Stimulated activated CD4-positive, alpha-beta T cell treated with anti-CD3 and anti-CD28 coated beads, Interleukin-1b, Interleukin-23, amount 100 ng/mL, for 48 hours (primary cell): ENCODE data around the gene ABLIM1.

Source experiments
- DNase-seq: peaks from one replicate; pipeline ENCODE4 v3.0.0-alpha.2; 2020

The ABLIM1 gene

DNA sequence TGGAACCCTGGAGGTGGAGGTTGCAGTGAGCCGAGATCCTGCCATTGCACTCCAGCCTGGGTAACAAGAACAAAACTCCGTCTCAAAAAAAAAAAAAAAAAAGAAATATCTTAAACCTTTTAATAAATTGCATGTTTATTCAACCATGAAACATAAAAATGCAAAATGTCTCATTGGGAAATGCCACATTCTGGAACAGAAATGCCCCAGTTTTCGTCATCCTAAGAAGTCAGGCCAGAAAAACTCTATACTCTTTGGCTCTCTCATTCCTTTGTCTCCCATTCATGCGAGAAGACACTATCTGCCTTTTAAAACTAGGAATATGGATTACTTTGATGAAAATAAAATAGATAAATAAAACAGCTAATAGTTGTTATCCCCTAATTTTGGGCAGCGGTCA, 21.5 kb upstream of the ABLIM1 start:
- no peak for DNase-seq

DNA sequence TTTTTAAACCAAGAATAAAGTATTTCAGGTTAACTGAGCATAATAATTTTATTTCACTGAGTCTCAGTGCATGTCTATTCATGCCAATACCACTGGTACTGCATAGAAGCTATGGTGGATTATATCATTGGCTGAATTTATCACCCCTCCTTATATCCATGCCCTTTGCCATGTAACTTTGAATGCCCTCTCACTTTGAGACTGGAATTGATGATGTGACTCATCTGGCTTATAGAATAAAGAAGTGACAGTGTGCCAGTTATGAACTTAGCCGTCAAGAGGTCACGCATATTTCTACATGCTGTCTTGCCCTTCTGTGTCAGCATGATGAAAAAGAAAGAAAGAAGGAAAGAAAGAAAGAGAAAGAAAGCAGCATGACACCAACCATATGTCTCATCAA, 20.7 kb upstream of the ABLIM1 start:
- no peak for DNase-seq

DNA sequence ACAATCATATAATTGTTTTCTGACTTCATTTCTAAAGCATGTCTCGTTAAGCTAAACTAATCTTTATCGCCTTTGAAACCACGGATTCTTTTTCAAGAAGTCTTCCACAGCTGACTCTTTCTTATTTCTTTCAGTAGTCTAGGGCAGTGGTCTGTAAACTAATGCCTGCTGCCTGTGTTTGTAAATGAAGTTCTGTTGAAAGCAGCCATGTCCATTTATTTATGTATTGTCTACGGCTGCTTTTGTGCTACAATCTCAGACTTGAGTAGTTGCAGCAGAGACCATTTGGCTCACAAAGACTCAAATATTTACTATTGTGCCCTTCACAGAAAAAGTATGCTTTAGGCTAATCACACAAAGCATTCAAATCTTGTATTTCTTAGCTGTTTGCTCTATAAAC, 20.3 kb upstream of the ABLIM1 start:
- DNase-seq: no peak

DNA sequence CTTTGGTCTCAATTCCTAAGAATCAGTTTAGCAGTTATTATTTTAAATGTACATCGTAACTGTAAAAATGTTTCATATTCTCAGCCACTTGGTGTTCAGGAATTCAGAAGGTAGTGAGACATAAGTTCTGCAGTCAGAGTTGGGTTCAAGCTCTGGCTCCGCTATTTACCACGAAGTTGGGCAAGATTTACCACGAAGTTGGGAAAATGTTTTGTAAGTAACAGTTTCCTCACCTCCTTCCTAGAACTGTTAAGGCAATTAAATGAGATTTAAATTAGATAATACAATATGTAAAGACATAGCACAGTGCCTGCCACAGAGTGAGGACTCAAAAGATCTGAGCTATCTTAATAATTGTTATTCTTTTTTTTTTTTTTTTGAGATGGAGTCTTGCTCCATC, 16.3 kb upstream of the ABLIM1 start:
- DNase-seq: no peak

DNA sequence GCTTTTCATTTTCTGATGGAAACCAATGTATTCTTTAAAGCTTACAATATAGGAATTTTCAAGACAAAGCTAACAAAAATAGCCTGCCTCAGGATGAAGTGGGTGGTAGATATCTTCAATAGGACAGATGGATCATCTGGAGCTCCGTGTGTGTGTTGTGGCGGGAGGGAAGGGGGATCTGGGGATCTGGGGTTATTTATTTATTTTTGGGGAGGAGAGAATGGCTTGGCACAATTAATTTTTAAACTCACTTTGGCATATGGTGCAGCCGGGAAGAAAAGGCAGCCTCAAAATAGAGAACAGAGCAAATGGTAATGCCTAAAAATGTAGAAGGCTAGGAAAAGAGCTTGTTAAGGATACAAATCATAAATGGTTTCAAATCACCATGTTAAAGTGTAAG, 11.6 kb upstream of the ABLIM1 start:
- no peak for DNase-seq

DNA sequence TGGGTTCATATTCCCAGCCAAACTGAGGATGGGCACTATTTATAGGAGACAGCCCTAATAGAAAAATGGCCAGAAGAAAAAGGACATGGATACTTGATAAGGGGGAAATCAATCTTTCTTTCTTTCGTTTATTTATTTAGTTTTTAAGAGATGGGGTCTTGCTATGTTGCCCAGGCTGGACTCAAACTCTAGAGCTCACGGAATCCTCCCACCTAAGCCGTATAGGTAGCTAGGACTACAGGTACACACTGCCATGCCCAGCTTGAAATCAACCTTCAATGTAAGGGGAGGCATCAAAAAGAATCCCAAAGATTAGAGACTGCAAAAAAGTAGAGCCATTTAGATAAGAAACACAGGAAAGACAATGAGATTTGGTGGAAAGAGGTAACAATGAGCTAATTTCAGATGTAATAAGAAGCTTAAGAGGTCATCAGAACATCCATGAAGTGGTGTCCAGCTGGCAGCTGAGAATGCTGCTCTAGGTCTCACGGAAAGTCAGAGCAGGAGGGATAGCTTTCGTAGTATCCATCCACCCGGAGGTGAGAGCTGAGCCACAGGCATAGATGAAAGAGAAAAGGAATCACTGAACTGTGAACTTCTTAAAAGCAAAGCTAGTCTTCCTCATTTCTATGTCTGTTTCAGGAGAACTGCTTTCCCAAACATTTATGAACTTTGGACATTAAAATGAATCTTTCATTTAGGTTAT, 10.5 kb upstream of the ABLIM1 start:
- DNase-seq: no peak

DNA sequence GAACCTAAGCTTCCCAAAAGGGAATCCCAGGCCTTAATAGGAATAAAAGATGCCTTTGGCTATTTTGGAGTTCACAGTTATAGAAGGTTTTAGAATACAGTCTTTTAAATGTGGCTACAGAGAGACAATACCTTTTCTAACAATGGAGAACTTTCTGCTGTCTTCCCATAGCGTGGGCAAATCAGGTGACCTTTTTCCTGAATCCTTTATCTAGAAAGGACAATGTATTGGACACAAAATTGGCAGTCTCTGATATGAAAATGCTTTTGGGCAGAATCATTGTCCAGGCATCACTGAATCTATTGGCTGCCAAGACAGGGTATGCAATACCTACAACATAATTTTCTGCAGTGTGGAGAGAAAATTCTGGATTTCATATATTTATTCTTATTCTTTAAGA, 7.8 kb upstream of the ABLIM1 start:
- no peak for DNase-seq

DNA sequence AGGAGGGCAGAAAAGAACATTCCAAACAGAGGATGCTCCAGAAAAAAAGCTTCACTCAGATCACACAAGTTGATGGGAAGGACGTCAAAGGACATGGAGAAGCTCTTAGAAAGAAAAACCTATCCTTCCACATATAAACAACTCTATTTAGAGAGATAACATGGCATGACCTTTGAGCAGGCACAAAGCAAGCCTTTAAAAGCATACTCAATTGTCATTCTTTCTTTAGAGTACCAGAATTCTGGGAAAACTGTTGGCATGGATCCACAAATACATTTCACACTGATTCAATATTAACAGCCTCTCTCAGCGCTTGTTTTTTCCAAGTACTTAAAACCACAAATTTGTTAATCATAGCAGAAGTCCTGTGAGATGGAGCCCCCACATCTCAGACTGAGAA, 7.3 kb upstream of the ABLIM1 start:
- DNase-seq: no peak

DNA sequence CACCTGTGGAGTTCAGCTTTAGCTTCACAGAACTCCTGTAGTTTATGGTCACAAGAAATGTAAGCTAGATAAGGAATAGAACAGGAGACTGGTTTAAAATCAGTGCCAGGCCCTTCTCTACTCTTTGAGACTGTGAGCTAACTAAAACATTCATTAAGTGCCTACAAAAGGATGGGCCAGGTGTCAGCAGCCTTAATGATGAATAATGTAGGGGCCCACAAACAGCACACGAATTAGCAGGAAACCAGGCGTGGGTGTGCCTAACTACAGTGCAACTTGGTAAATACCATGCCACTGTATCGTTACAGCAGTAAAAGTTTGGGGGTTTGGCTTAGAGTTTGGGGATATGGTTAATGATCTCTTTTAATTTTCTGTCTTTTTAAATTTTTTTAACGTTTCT, 6.1 kb upstream of the ABLIM1 start:
- no peak for DNase-seq

DNA sequence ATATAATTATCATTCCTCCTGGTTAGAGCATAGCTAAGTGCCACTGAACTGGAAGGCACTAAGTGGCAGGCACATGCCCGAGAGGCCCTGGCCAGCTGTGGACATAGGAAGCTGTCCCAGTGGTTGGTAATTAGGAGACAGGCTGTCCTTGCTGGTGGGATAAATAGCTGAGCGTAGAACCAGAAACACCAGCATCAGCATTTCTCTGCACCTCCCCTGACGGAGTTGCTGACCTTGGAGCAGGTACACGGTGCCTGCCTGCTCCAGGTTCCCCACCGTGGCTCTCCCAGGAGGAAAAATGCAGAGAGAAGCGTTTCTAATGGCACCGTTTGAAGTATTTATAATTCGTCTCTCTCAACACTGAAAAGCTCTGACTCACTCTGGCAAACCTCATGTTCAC, 5.6 kb upstream of the ABLIM1 start:
- no peak for DNase-seq

DNA sequence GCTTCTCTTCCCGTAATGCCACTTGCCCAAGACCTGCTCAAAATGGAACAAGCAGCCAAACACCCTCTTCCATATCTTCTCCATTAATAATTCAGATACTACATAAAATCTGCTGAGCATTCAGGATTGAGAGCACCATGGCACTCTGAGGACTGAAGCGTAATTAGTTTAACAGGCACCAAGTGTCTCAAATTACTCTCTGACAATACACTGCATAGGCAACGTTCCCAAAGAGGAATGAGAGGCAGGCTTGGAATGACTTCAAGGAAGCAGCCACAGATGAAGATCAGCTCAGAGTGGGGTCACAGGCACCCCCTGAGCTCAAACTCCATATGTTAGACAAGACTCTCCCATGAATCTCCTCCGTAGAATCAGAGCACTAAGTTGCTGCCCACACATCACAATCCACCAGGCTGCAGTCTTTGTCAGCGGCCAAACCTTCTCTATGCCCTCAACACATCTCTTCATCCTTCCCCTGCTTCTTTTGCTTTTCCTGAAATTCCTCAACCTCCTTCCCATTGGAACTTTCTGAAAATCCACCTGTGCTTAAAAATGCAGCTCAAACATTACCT, 4.7 kb upstream of the ABLIM1 start:
- DNase-seq: no peak

DNA sequence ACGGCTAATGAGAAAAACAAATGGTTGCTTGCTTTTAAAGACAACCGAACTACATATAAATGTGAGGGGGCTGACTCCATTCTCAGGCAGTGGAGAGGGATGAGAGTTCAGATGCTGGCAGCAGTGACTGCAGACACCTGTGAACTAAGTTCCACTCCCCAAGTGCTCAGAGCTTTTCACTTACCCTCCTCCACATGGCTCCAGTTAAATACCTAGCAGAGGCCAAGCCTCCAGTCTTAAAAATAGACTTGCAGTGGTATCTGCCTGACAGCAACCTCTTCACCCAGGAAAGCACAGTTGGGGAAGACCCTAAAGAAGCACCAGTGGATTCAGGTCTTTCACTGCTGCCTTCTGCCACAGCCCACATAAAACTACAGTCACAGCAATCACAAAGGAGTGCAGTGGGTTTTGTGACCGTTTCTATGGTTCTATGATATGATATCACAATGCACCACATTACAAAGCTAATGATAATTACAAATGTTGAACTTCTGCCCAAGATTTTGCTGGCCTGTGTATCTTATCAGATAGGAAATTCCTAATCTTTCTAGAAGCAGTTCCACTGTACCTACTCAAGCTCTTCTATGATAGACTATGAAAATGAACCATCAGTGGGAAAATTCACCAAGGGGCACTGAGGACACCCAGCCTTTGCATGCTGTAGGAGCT, 3.3 kb upstream of the ABLIM1 start:
- DNase-seq: no peak

DNA sequence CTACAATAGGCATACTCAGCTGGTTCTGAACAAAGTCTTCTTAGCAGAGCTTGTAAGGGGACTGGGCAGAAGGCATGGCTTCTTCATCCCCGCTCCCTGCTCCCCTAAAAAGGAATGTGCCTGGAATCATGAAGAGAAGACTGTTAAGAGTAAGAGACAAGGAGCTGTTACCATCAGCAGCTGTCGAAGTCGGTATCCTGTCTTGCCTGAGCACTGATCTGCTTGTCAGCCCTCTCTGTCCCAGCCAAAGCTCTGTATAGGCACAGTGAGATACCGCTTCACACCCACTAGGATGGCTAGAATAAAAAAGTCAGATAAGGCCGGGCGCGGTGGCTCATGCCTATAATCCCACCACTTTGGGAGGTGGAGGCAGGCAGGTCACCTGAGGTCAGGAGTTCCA, 2.4 kb downstream of the ABLIM1 start:
- DNase-seq: no peak

DNA sequence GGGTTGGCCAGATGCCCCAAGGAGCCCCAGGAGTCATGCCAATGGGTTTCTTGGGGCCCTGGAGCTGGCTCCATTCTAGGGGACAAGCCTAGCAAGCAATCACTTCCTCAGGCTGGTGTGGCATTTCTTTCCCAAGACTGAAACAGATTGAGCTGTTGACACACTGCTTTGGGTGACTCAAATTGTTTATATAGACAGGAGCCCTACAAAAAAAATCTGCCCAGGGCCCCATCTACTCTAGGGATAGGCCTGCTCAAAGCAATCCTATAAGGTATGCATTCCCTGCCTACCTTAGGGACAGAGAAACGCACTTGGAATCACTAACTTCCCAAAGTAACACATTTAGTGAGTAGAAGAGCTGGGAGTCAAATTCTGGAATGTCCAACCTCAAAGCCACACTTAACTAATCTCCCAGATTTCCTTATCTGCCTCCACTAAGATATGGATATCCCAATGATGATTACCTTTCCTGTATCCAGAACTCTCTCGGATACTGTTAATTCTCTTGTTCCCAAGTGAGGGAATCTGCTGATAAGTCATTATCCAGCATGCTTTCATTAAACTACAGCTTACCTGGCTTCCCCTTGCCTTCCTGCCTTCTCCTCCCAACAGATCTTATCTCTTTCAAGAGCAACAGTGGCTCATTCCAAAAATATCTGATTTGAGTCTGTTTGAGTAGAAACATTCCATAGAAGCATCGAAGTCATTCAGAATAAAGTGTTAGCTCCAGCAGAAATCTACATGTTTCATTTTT, 3.1 kb downstream of the ABLIM1 start:
- DNase-seq: no peak

DNA sequence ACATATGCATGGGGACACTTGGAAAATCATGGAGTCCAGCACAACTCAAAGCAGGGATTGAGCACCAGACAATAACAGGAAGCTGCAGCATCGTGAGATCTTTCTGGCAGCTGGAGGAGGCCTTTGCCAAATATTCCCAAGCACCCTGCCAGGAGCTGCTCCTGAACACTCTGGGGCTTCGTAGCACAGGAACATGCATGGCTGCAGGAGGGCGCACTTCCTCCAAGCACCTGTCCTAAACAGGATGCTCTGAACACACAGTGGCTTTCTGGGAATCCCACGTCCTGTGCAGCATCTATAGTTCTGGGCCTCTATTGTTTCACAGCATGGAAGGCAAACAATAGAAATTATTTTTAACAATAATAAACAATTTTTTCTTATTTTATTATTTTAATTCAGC, 4.1 kb downstream of the ABLIM1 start:
- no peak for DNase-seq

DNA sequence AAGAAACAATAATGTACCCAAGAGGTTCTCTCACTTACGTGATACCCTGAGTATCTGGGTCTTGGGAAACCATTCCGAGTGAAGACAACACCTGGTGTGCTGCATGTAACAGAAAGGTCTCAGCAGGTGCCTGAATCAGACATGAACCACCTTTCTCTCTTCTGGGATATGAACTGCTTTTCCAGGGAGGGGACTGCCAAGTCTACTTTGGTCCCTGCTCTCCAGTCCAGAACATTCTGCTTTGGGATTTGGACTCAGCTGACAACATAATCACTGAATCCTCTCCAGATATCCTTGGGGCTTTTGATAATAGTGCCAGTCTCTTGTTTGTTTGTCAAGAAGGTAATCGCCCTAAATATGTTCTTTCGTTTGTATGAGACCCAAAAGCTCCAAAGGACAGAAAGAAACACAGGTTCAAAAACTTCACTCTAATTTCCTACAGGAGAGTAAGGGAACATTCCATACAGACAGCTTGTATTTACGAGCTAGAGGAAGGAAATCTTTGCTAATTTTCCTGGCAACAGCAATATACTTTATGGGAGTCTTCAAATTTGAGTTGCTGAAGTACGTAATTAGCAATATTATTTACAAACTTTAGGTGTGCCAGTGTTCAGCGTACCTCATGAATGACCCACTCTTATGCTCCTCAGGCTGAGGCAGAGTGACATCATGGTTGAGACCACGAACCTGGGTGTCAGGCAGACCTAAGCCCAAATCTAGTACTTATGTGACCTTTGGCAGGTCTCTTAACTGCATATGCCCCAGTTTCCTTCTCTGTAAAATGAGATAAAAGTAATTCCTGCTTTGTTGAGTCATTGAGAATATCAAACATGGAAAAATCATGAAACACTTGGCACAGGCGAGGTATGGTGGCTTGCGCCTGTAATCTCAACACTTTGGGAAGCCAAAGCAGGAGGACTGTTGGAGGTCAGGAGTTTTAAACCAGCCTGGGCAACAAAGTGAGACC, 5.4 kb downstream of the ABLIM1 start:
- DNase-seq: no peak

DNA sequence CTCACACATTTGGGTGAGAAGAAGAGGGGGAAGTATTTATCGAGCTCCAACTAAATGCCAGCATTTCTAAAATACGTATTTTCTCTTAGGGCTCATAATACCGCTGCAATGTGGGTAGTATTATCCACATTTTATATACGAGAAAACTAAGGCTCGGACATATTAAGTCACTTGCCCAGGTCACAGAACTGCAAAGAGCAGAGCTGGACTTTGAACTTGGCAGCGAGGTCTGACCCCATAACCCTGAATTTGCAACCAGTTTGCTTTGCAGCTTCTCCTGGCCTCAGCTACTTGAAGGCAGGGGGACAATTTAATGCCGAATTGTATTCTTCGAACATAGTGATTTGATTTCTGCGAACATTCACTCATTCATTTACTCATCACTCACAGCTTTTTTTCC, 7.2 kb downstream of the ABLIM1 start:
- DNase-seq: no peak

DNA sequence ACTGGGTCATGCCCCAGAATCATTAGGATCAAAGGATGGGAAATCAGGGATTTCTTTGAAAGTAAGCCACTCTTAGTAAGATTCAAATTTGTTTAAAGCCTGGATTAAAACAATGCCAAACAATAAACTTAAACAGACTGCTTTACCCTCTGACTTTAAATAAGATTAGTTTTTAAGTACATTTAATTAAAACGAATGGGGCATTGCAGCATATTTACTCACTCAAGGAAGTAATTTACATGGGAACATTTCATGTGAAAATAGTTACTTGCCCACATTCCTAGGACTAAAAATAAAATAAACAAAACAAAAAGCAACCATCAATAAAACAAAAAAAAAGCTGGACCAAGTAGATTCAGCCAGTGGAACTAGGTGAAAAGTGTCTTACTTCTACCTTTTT, 7.8 kb downstream of the ABLIM1 start:
- no peak for DNase-seq

DNA sequence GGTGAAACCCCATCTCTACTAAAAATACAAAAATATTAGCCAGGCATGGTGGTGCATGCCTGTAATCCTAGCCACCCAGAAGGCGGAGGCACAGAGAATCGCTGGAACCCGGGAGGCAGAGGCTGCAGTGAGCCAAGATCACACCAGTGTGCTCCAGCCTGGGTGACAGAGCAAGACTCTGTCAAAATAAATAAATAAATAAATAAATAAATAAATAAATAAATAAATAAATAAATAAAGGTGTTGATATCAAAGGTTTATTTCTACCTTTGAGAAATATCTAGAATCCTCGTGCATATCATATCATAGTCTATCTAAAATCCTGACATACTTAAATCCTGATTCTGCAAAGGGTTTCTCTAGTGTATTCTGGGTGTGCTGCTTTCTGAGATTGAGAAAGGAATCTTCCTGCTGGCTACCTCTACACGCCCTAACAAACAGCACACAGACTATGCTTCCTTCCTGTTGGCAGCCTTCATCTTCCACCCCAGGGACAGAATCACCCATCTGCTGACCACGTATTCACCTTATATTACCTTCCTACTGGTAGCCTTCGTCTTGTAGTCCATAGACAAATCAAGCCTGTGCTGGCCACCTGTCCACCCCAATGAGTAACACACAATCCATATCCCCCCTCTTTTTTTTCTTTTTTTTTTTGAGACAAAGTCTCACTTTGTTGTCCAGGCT, 8.7 kb downstream of the ABLIM1 start:
- DNase-seq: no peak

DNA sequence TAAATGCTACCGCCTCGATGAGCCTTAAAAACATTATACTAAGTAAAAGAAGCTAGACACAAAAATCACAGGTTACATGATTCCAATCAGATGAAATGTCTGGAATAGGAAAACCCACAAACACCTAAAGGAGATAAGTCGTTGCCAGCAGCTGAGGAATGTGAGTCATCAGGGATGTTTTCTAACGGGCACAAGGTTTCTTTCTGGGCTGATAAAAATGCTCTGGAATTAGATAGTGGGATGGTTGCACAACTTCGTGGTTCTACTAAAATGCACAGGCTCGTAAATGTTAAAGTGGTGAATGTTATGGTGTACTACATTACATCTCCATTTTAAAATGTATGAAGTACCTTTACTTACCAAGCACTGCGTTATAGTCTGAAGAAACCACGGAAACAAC, 9.7 kb downstream of the ABLIM1 start:
- no peak for DNase-seq

DNA sequence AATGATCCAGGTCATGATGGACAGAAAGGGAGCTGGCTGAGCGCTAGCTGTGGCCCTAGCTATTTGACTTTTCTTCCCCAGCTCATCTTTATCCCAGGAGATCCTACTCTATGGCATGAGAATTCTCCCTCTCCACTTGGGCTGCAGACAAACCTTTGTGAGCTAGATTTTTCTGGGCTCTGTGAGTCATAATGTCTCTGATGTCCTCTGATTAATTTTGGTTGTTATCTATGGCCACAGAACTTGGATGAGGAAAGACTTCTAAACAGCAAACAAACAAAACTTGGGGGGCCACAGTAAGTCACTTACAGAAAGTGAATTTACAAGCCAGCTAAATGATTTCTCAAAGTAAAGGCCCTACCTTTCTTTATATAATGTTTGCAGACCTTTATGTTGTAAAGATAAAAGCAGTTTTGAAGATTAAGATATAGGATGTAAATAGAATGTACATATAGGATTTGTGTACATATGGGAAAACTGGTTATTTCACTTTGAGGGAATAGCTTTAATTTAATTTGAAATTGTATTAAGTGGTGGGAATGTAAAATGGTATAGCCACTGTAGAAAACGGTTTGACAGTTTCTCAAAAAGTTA, 10.4 kb downstream of the ABLIM1 start:
- DNase-seq: no peak

DNA sequence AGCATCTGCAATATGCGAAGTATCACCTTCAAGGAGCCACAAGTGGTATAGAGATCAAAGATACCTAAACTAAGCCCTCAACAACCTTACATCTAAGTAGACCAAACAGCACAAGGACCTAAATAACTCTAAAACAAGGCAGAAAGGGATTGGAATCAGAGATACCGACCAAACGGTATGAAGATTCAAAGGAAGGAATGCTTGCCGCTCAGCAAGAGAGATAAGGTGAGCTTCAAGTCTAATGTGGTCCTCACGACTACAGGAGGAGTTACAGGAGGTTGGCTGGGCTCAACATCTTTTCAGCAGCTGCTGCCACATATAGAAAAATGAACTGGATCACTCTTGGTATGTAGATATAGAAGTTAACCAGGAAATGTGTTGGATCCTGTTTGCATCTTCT, 11.6 kb downstream of the ABLIM1 start:
- no peak for DNase-seq
